KOPT-K1 (cell line): ENCODE measurements around the gene NEGR1.
A peak's percentile ranks its signal among the peaks of the same experiment; 100 is the strongest.

Experiments
- H3K27ac ChIP-seq: fragments of 200-600 bp; sonication (generic); 2 replicates; pipeline ENCODE4 v1.5.1; 2016; ENCODE audit warnings: antibody characterized with exemption, mild to moderate bottlenecking, low read depth, low read length; ENCODE audit not compliant: poor library complexity, severe bottlenecking
- H3K36me3 ChIP-seq: fragments of 200-600 bp; sonication (generic); 2 replicates; pipeline ENCODE4 v1.5.1; 2017; ENCODE audit warnings: antibody characterized with exemption, mild to moderate bottlenecking, low read length, moderate library complexity; ENCODE audit not compliant: insufficient read depth
- H3K9me3 ChIP-seq: fragments of 200-600 bp; sonication (generic); 2 replicates; pipeline ENCODE4 v1.5.1; 2017; ENCODE audit warnings: antibody characterized with exemption, low read length, mild to moderate bottlenecking; ENCODE audit not compliant: insufficient read depth, poor library complexity, severe bottlenecking

NEGR1 gene

DNA sequence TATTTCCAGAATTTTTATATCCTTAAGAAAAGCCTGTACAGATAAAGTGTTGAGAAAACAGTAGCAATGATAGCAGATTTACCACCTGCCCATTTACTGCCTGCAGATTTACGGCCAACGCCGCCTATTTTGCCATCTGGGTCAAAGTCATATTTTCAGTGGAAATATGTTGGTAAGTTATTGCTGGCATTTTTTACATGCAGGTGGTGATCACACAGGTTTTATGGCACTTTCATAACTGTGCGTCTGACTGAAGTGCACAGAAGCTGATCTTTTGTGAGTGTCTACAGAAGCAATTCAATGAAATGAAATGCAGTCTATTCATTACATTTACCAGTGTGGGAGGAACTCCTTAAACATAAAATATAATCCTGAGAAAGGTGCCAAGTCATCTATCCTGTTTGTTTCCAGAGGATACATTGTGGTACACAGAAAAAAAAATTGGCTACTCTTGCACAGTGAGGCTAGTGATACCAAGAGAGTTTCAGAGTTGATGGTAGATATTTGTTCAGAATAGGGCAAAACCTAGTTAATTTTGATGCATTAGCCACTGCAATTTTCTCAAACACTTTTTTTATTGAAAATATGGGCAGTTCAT, 458.5 kb downstream of the NEGR1 start:
- Histone ChIP-seq H3K27ac (no peak overlapping the region), H3K36me3 (no peaks in the 10 kb centered on the region)

GRCh38 chr1:71817028-71817427, 465.3 kb downstream of the NEGR1 start:
- Histone ChIP-seq H3K36me3 (no peaks in the 10 kb centered on the region), H3K9me3 (no peaks in the 10 kb centered on the region), H3K27ac (no peak overlapping the region)

More for the DNA sequence above, 458.5 kb downstream of the NEGR1 start:
- no peaks in the 10 kb centered on the region for H3K9me3 ChIP-seq

- H3K27ac ChIP-seq = no peak overlapping the region
- H3K36me3 ChIP-seq = no peaks in the 10 kb centered on the region
- H3K9me3 ChIP-seq = no peaks in the 10 kb centered on the region
Measured at GRCh38 chr1:71809085-71809484, 473.3 kb downstream of the NEGR1 start.

GRCh38 chr1:71804140-71804539, 478.2 kb downstream of the NEGR1 start:
- no peaks in the 10 kb centered on the region for H3K36me3 ChIP-seq
- no peaks in the 10 kb centered on the region for H3K9me3 ChIP-seq
- H3K27ac ChIP-seq = no peak overlapping the region

DNA sequence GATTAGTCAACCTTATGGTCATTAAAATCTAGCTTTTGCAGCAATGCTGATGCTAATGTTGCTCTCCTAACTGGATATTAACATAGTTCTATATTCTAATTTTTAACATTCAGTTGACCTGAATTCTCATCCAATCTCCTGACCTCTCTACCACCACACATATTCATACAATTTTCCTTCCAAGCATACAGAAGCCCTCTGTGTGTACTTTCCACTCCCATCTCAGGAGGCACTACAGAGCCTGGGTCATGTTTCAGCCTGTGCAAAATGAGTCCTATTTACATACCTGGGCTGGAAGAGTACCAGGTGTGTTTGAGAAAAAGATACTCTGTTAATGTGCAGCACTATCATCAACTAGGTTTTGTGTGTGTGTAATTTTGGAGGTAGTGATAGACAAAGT, 486.3 kb downstream of the NEGR1 start:
- no peaks in the 10 kb centered on the region for H3K9me3 ChIP-seq
- H3K36me3 ChIP-seq = no peaks in the 10 kb centered on the region
- no peak overlapping the region for H3K27ac ChIP-seq

GRCh38 chr1:71792264-71792663, 490.1 kb downstream of the NEGR1 start:
- Histone ChIP-seq H3K9me3 (no peaks in the 10 kb centered on the region), H3K36me3 (no peaks in the 10 kb centered on the region), H3K27ac (no peak overlapping the region)

GRCh38 chr1:71788113-71788512, 494.2 kb downstream of the NEGR1 start:
- H3K36me3 ChIP-seq = no peaks in the 10 kb centered on the region
- no peak overlapping the region for H3K27ac ChIP-seq
- no peaks in the 10 kb centered on the region for H3K9me3 ChIP-seq

- Histone ChIP-seq H3K27ac (no peak overlapping the region), H3K36me3 (no peaks in the 10 kb centered on the region), H3K9me3 (no peaks in the 10 kb centered on the region)
Measured at GRCh38 chr1:71787699-71788098, 494.6 kb downstream of the NEGR1 start.

GRCh38 chr1:71786218-71786617, 496.1 kb downstream of the NEGR1 start:
- no peak overlapping the region for H3K27ac ChIP-seq
- no peaks in the 10 kb centered on the region for H3K36me3 ChIP-seq
- H3K9me3 ChIP-seq = no peaks in the 10 kb centered on the region

DNA sequence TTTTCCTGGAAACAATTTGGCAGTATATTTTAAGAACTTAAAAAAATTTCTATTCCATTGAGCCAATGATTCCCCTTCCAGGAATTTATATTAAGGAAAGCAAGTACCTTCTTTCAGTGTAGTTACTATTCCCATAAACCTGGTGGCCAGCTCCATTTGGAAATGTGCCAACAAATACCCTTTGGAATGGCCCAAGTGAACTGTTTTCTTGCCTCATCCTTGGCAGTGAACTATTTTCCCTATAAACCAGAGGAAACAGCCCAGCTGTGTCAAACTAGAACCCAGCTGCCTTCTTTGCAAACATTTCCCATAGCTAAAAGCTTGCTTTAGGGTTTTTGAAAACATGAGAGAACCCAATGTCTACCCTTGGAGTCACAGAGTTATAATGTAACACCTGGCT, 496.9 kb downstream of the NEGR1 start:
- H3K36me3 ChIP-seq = no peaks in the 10 kb centered on the region
- no peaks in the 10 kb centered on the region for H3K9me3 ChIP-seq
- H3K27ac ChIP-seq = no peak overlapping the region

DNA sequence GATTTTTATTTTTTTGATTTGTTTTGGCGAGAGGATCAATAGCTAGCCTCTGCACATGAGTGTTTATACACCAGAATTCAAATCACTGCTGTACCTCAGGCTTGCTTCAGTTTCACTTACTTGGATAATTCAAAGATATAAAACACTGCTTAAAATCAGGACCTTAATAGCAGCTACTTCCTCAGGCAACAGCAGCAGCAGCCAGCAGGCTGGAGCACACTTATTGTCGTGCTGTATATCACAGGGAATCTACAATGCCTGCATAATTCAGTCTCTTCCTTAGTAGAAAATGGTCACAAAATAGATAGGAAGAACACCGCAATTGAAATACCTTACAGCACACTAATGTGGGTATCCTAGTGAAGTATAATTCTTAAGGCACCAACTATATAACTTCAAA, 497.3 kb downstream of the NEGR1 start:
- Histone ChIP-seq H3K27ac (no peak overlapping the region), H3K36me3 (no peaks in the 10 kb centered on the region), H3K9me3 (no peaks in the 10 kb centered on the region)

- no peak overlapping the region for H3K27ac ChIP-seq
- no peaks in the 10 kb centered on the region for H3K9me3 ChIP-seq
- H3K36me3 ChIP-seq = no peaks in the 10 kb centered on the region
Measured at GRCh38 chr1:71784241-71784640, 498.1 kb downstream of the NEGR1 start.

GRCh38 chr1:71783071-71783470, 499.3 kb downstream of the NEGR1 start:
- Histone ChIP-seq H3K27ac (no peak overlapping the region), H3K36me3 (no peaks in the 10 kb centered on the region), H3K9me3 (no peaks in the 10 kb centered on the region)

GRCh38 chr1:71781450-71781849, 500.9 kb downstream of the NEGR1 start:
- no peaks in the 10 kb centered on the region for H3K36me3 ChIP-seq
- H3K27ac ChIP-seq = no peak overlapping the region
- H3K9me3 ChIP-seq = no peaks in the 10 kb centered on the region

DNA sequence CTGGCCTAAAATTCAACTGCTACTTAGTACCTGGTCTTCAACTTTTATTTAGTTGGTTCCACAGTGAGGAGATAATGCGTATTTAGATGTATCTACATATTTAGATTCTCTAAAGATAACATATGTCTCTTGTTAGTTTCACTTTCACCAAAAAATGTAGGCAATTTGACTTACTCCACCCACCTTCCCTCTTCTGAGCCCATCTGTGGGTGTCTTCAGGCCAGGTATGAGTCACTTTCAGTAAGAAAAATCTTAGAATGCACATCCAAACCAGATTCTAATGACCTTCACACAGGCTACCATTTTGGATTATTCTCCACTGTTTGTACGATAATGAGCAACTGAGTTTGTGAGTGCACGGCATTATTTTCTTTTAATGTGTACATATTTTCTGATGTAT, 501.7 kb downstream of the NEGR1 start:
- Histone ChIP-seq H3K27ac (peak overlapping the region; percentile 19), H3K9me3 (no peaks in the 10 kb centered on the region), H3K36me3 (no peaks in the 10 kb centered on the region)

GRCh38 chr1:71778940-71779339, 503.4 kb downstream of the NEGR1 start:
- no peaks in the 10 kb centered on the region for H3K9me3 ChIP-seq
- H3K27ac ChIP-seq = no peak overlapping the region
- no peaks in the 10 kb centered on the region for H3K36me3 ChIP-seq
